Lower leg skin (tissue), 4 donors: ENCODE results near the gene SHISA7. TPM values are rescaled to one million over a fixed set of nuclear protein-coding genes. Genes with fewer than 3 reads are reported as not detected.
"Not testable (repeated sequence)": the region's sequence is repeated elsewhere in the genome, so short reads cannot be mapped to it uniquely, and the experiment has no call there.

Source experiments
- DNase-seq, 2 donors: peaks; one replicate each; pipeline ENCODE4 v3.0.0-alpha.2; 2019; ENCODE audit warnings: low spot score in 2 of 2
- H3K4me3 ChIP-seq: fragments of 200-600 bp; sonication (generic); 2 replicates; pipeline ENCODE4 v1.5.1; 2017; ENCODE audit warnings: mild to moderate bottlenecking, low read depth; ENCODE audit not compliant: poor library complexity, severe bottlenecking
- CTCF ChIP-seq, 3 donors: fragments of 450-650 bp; IDR thresholded peaks; one replicate each; pipeline ENCODE4 v1.5.1; 2016; ENCODE audit warnings: antibody characterized with exemption in 3 of 3, mild to moderate bottlenecking in 3 of 3, moderate library complexity in 2 of 3
- POLR2A ChIP-seq, 2 donors: fragments of 450-650 bp; IDR thresholded peaks; one replicate each; pipeline ENCODE4 v1.6.1; 2016 to 2017; ENCODE audit warnings: antibody characterized with exemption in 2 of 2, mild to moderate bottlenecking in 1 of 2, moderate library complexity in 1 of 2
- WGBS, 2 donors: methylation state at CpG; one replicate each; pipeline ENCODE4 v1.1.5; 2018; 5-methylcytosine and 5-hydroxymethylcytosine counted together
- intact Hi-C: fragments of 100-400 bp; cut with DNase I; formaldehyde crosslinking; loops from one replicate; pipeline ENCODE4 v1.15.0; 2023; ENCODE audit warnings: low total_unique reads
- total RNA-seq, 4 donors: library from RNA; depleted of rRNA; stranded (reverse); fragments of >200 nt; gene quantifications; one replicate each; pipeline ENCODE4 v1.1.0, GENCODE V29; 2016

The SHISA7 gene
- total RNA-seq, 4 donors from 2014 or later = 0.10 TPM; not detected in 3

- WGBS, 2 donors = 52 to 55% methylated on average over 4 to 5 of the region's 5 CpGs
- H3K4me3 ChIP-seq = no peak overlapping the region
- no peak for TF ChIP-seq CTCF (IDR thresholded peaks at IDR 0.05)
- no peak for TF ChIP-seq POLR2A (IDR thresholded peaks at IDR 0.05)
- intact Hi-C loops = no loop called here
- DNase-seq = no peak
Measured at GRCh38 chr19:55419103-55419502, 24.0 kb downstream of the SHISA7 start.

GRCh38 chr19:55418185-55418584, 24.9 kb downstream of the SHISA7 start:
- intact Hi-C loops = no loop called here

GRCh38 chr19:55410168-55410567, 32.9 kb downstream of the SHISA7 start:
- no peak for TF ChIP-seq POLR2A (IDR thresholded peaks at IDR 0.05)
- no peak for TF ChIP-seq CTCF (IDR thresholded peaks at IDR 0.05)
- H3K4me3 ChIP-seq = no peak overlapping the region
- no peak for DNase-seq
- WGBS, 2 donors = 96 to 98% methylated on average over 2 of the region's 2 CpGs
- intact Hi-C loops = no loop called here

More at GRCh38 chr19:55418185-55418584, 24.9 kb downstream of the SHISA7 start:
- TF ChIP-seq CTCF (IDR thresholded peaks at IDR 0.05) (no peak), POLR2A (IDR thresholded peaks at IDR 0.05) (no peak)
- 13 to 14% methylated on average over 6 to 7 of the region's 7 CpGs for WGBS, 2 donors
- peak in 1 of 2 donors; percentile 30 for DNase-seq
- H3K4me3 ChIP-seq = no peak overlapping the region

- intact Hi-C loops = loop anchor here (5.0 kb wide), 1 partner anchor 233 kb away; the partner anchor contains the start of genes ZNF580 and ZNF581
- not testable (repeated sequence) for H3K4me3 ChIP-seq, DNase-seq
- WGBS, 2 donors = 89 to 91% methylated on average over 8 of the region's 8 CpGs
Measured at GRCh38 chr19:55409179-55409578, 33.9 kb downstream of the SHISA7 start.

GRCh38 chr19:55408533-55408872, 34.6 kb downstream of the SHISA7 start:
- no peak for TF ChIP-seq POLR2A (IDR thresholded peaks at IDR 0.05)
- TF ChIP-seq CTCF (IDR thresholded peaks at IDR 0.05) = no peak
- 59 to 64% methylated on average over 9 of the region's 9 CpGs for WGBS, 2 donors
- H3K4me3 ChIP-seq = peak overlapping the region; percentile 10
- intact Hi-C loops = loop anchor here (5.0 kb wide), 1 partner anchor 234 kb away; the partner anchor contains the start of genes ZNF580 and ZNF581
- DNase-seq = no peak

GRCh38 chr19:55407800-55408532, 35.1 kb downstream of the SHISA7 start:
- WGBS, 2 donors = 1% methylated on average over 56 to 65 of the region's 72 CpGs
- no peak for TF ChIP-seq CTCF (IDR thresholded peaks at IDR 0.05)
- TF ChIP-seq POLR2A (IDR thresholded peaks at IDR 0.05) = no peak
- intact Hi-C loops = loop anchor here (5.0 kb wide), 1 partner anchor 234 kb away; the partner anchor contains the start of genes ZNF580 and ZNF581
- DNase-seq = peak; percentile 99 to 100
- H3K4me3 ChIP-seq = peak overlapping the region; percentile 74
